ENCODE data around the gene AFAP1. TPM values are rescaled to one million over a fixed set of nuclear protein-coding genes. Genes with fewer than 3 reads are reported as not detected.

AFAP1 gene
- total RNA-seq, 2 experiments from 2014 or later: 7.1 to 7.9 TPM

DNA sequence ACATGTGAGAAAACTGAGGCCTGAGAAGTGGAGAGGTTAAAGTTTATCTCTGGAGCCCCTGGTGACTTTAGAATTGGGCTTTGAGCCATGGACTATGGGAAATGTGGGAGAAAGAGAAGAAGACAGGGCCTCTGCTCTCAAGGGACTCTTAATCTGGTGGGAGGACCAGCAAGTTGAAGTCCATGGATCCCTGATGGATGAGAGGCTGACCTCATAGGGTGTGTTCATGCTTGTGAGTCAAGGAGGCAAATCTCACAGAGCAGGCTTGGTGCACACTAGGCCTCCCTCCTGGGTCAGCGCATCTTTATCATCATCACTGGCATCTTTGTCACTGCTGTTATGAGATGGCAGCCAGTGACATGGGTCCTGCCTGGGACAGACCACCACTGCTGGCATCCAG, 211.9 kb downstream of the AFAP1 start:
- no peak overlapping the region for H3K4me3 Mint-ChIP-seq
- CTCF ChIA-PET: no interaction called here
- no peaks in the 10 kb centered on the region for H3K9me3 Mint-ChIP-seq
- no peak overlapping the region for H3K27ac Mint-ChIP-seq
- POLR2A ChIA-PET: no interaction called here
- H3K4me1 Mint-ChIP-seq: no peaks in the 10 kb centered on the region
- H3K27me3 Mint-ChIP-seq: no peaks in the 10 kb centered on the region
- no peaks in the 10 kb centered on the region for H3K36me3 Mint-ChIP-seq (ENCODE audit: low read depth)
- no peak for DNase-seq

DNA sequence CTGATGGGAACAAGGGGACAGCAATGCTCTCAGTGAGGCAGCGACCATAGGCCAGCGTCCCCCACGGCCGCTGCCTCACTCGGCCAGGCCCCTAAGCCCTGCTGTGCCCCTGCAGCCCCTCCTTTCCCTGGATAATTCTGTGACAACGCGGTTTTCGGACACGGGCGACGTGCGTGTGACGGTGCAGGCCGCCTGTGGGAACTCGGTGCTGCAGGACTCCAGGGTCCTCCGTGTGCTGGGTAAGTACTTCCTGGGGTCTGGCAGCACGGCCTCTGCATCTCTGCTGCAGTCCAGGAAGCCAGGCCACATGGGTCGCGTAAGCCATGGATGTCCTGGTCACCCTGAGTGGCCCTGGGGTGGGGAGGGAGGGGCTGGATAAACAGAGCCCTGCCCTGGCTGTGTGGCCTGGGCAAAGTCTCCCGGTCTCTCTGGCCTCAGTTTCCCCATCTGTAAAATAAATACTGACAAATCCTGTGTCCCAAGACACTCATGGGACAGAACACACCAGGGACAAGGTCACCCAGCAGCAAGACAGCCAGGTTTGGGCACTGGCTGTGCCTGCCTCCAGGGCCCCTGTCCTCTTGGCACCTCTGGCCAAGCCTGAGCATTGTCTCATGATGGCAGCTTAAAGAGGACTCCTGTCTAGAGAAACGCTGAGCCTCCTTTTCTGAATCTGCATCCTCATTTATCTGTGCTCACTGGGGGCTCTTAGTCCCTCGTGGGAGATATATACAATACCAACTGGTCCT, 212.8 kb downstream of the AFAP1 start:
- POLR2A ChIA-PET: no interaction called here
- no peaks in the 10 kb centered on the region for H3K9me3 Mint-ChIP-seq

GRCh38 chr4:7725951-7726350, 213.7 kb downstream of the AFAP1 start:
- no peaks in the 10 kb centered on the region for H3K9me3 Mint-ChIP-seq
- POLR2A ChIA-PET: no interaction called here
- no peaks in the 10 kb centered on the region for H3K4me1 Mint-ChIP-seq
- CTCF ChIA-PET: no interaction called here
- H3K4me3 Mint-ChIP-seq: no peak overlapping the region
- H3K27me3 Mint-ChIP-seq: peaks cover 2% of the 10 kb centered on the region
- no peak for DNase-seq
- no peak overlapping the region for H3K27ac Mint-ChIP-seq
- H3K36me3 Mint-ChIP-seq (ENCODE audit: low read depth): no peaks in the 10 kb centered on the region

More for the DNA sequence above, 212.8 kb downstream of the AFAP1 start:
- Mint-ChIP-seq H3K27me3 (peaks cover 2% of the 10 kb centered on the region), H3K36me3 (ENCODE audit: low read depth) (no peaks in the 10 kb centered on the region), H3K4me1 (no peaks in the 10 kb centered on the region), H3K27ac (no peak overlapping the region), H3K4me3 (no peak overlapping the region)
- DNase-seq: no peak
- CTCF ChIA-PET: no interaction called here

GRCh38 chr4:7723625-7724024, 216.0 kb downstream of the AFAP1 start:
- no peaks in the 10 kb centered on the region for H3K36me3 Mint-ChIP-seq (ENCODE audit: low read depth)
- H3K27me3 Mint-ChIP-seq: peaks cover 2% of the 10 kb centered on the region
- H3K9me3 Mint-ChIP-seq: no peaks in the 10 kb centered on the region
- ChIA-PET POLR2A (no interaction called here), CTCF (no interaction called here)
- DNase-seq: no peak
- H3K27ac Mint-ChIP-seq: no peak overlapping the region
- no peak overlapping the region for H3K4me3 Mint-ChIP-seq
- no peaks in the 10 kb centered on the region for H3K4me1 Mint-ChIP-seq

DNA sequence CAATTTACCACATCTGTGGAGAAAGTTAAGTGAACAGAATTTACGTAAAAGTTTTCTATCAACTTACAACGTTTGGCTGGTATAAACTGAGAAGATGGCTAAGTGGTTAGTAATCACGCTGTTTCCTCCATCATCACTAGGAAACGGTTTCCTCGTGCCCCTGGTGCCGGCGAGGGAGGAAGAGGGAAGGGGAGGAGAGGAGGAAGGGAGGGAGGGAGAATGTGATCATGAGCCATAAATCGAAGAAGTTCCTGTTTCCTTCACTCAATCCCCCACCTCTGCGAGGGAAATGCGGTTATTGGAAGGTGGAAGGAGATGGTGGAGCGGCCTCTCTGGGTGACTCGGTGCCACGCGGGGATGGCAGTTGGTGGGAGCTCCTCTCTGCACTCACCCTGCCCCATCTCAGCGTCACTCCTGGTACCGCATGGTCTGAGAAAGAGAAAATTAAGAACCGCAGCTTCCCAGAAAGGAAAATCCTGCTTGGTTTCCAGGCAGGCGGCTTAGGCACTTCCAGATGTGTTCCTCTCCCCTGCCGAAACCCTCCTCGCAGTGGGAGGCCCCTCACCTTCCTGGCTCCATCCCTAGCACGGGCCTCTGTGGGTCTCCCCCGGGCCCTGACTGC, 216.8 kb downstream of the AFAP1 start:
- Mint-ChIP-seq H3K27ac (no peak overlapping the region), H3K27me3 (peaks cover 2% of the 10 kb centered on the region), H3K36me3 (ENCODE audit: low read depth) (no peaks in the 10 kb centered on the region), H3K4me1 (no peaks in the 10 kb centered on the region), H3K9me3 (no peaks in the 10 kb centered on the region), H3K4me3 (no peak overlapping the region)
- ChIA-PET POLR2A (no interaction called here), CTCF (no interaction called here)
- no peak for DNase-seq

- Mint-ChIP-seq H3K9me3 (no peaks in the 10 kb centered on the region), H3K4me1 (no peaks in the 10 kb centered on the region), H3K36me3 (ENCODE audit: low read depth) (no peaks in the 10 kb centered on the region), H3K27me3 (peaks cover 2% of the 10 kb centered on the region), H3K27ac (no peak overlapping the region), H3K4me3 (no peak overlapping the region)
- ChIA-PET CTCF (no interaction called here), POLR2A (no interaction called here)
- DNase-seq: no peak
Observed at GRCh38 chr4:7721984-7722551, 217.6 kb downstream of the AFAP1 start.

GRCh38 chr4:7719354-7720174, 220.1 kb downstream of the AFAP1 start:
- Mint-ChIP-seq H3K36me3 (ENCODE audit: low read depth) (no peaks in the 10 kb centered on the region), H3K4me1 (no peaks in the 10 kb centered on the region), H3K27me3 (peaks cover 2% of the 10 kb centered on the region), H3K4me3 (no peak overlapping the region), H3K9me3 (no peaks in the 10 kb centered on the region), H3K27ac (no peak overlapping the region)
- DNase-seq: peak; percentile 65
- POLR2A ChIA-PET: no interaction called here
- CTCF ChIA-PET: interaction anchor here (1.0 kb wide), 1 partner anchor 10 kb away, joined by 3 read pairs; no protein-coding TSS in a partner anchor

- Mint-ChIP-seq H3K36me3 (ENCODE audit: low read depth) (no peaks in the 10 kb centered on the region), H3K27me3 (peaks cover 2% of the 10 kb centered on the region), H3K9me3 (no peaks in the 10 kb centered on the region), H3K4me3 (no peak overlapping the region), H3K4me1 (no peaks in the 10 kb centered on the region), H3K27ac (no peak overlapping the region)
- DNase-seq: no peak
- ChIA-PET POLR2A (no interaction called here), CTCF (no interaction called here)
Observed at GRCh38 chr4:7717946-7718490, 221.6 kb downstream of the AFAP1 start.

- no peak overlapping the region for H3K4me3 Mint-ChIP-seq
- CTCF ChIA-PET: no interaction called here
- H3K4me1 Mint-ChIP-seq: no peaks in the 10 kb centered on the region
- DNase-seq: no peak
- H3K27ac Mint-ChIP-seq: no peak overlapping the region
- no peaks in the 10 kb centered on the region for H3K9me3 Mint-ChIP-seq
- POLR2A ChIA-PET: no interaction called here
- no peaks in the 10 kb centered on the region for H3K36me3 Mint-ChIP-seq (ENCODE audit: low read depth)
- no peaks in the 10 kb centered on the region for H3K27me3 Mint-ChIP-seq
Observed at GRCh38 chr4:7717161-7717560, 222.5 kb downstream of the AFAP1 start.

- Mint-ChIP-seq H3K36me3 (ENCODE audit: low read depth) (no peaks in the 10 kb centered on the region), H3K9me3 (no peaks in the 10 kb centered on the region), H3K27ac (no peak overlapping the region), H3K4me3 (no peak overlapping the region), H3K4me1 (no peaks in the 10 kb centered on the region), H3K27me3 (no peaks in the 10 kb centered on the region)
- CTCF ChIA-PET: no interaction called here
- POLR2A ChIA-PET: no interaction called here
- DNase-seq: no peak
Observed at GRCh38 chr4:7716010-7716721, 223.5 kb downstream of the AFAP1 start.

- no peaks in the 10 kb centered on the region for H3K9me3 Mint-ChIP-seq
- CTCF ChIA-PET: no interaction called here
- H3K36me3 Mint-ChIP-seq (ENCODE audit: low read depth): no peaks in the 10 kb centered on the region
- no peak for DNase-seq
- POLR2A ChIA-PET: no interaction called here
- no peak overlapping the region for H3K4me3 Mint-ChIP-seq
- H3K27ac Mint-ChIP-seq: no peak overlapping the region
- no peaks in the 10 kb centered on the region for H3K27me3 Mint-ChIP-seq
- H3K4me1 Mint-ChIP-seq: no peaks in the 10 kb centered on the region
Observed at GRCh38 chr4:7715271-7716009, 224.2 kb downstream of the AFAP1 start.

DNA sequence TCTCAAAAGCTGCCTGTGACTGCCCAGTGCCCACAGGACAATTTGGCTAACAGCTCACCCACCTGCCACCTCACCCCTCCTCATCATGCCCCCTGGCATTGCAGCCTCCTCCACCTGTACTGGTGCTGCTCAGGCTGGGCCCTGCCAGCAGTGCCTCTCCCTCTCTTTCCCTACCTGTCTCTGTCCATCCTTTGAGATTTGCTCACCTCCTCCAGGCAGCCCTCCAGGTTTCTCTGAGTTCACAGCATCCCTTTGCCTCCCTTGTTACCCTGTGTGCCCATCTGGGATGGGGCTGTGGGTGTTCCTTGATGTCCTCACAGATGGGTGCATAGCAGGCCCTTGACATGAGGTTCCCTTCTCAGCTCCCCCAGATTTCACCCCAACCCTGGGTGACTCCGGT, 224.9 kb downstream of the AFAP1 start:
- Mint-ChIP-seq H3K4me1 (no peaks in the 10 kb centered on the region), H3K4me3 (no peak overlapping the region), H3K27ac (no peak overlapping the region), H3K36me3 (ENCODE audit: low read depth) (no peaks in the 10 kb centered on the region), H3K9me3 (no peaks in the 10 kb centered on the region), H3K27me3 (no peaks in the 10 kb centered on the region)
- DNase-seq: no peak
- POLR2A ChIA-PET: no interaction called here
- CTCF ChIA-PET: no interaction called here

All from activated CD4-positive, alpha-beta T cell treated with anti-CD3 and anti-CD28 coated beads, Interleukin-2, amount 10 ng/mL, durations not matched to agents 7 days and 5 days (primary cell).